Fibroblast of the aortic adventitia (primary cell): ENCODE measurements around the gene MCM6. TPM values are rescaled to one million over a fixed set of nuclear protein-coding genes. Genes with fewer than 3 reads are reported as not detected.
A peak's percentile ranks its signal among the peaks of the same experiment; 100 is the strongest.

Experiments used
- DNase-seq: peaks from one replicate; pipeline ENCODE4 v3.0.0-alpha.2; 2010; ENCODE audit warnings: low read depth
- H3K4me3 ChIP-seq: 2 replicates; pipeline ENCODE4 v1.5.1; 2011; ENCODE audit warnings: low read depth, mild to moderate bottlenecking, control low read depth, low read length, moderate library complexity
- total RNA-seq: library from RNA; depleted of rRNA; stranded (reverse); fragments of >200 nt; gene quantifications from 2 replicates; pipeline ENCODE4 v1.2.3, GENCODE V29; 2012; ENCODE audit warnings: low replicate concordance
- TF ChIP-seq, protein P1 (sequence below): IDR thresholded peaks from 2 replicates; pipeline ENCODE4 v1.5.1; 2011; ENCODE audit warnings: mild to moderate bottlenecking, low read length, control low read depth, inconsistent platforms; ENCODE audit not compliant: insufficient read depth

The MCM6 gene
- total RNA-seq, 1 donor, result 39.1 TPM

DNA sequence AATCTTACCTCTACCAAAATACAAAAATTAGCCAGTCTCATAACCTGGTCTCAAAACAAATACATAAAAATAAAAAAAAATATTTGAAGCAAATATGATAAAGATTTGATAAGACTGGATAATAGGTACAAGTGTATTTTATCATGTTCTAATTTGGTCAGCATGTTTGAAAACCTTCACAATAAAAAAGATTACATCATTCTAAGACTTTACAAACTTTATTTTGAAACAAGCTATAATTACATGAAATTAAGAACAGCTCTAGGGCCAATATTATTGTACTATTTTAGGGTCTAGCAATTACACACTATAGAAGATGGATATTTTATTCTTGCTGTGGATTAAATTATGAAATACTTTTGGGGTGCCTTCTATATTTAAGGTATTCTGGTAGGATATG is 29.4 kb upstream of the MCM6 start:
- no peak for DNase-seq
- TF ChIP-seq, protein P1, sequence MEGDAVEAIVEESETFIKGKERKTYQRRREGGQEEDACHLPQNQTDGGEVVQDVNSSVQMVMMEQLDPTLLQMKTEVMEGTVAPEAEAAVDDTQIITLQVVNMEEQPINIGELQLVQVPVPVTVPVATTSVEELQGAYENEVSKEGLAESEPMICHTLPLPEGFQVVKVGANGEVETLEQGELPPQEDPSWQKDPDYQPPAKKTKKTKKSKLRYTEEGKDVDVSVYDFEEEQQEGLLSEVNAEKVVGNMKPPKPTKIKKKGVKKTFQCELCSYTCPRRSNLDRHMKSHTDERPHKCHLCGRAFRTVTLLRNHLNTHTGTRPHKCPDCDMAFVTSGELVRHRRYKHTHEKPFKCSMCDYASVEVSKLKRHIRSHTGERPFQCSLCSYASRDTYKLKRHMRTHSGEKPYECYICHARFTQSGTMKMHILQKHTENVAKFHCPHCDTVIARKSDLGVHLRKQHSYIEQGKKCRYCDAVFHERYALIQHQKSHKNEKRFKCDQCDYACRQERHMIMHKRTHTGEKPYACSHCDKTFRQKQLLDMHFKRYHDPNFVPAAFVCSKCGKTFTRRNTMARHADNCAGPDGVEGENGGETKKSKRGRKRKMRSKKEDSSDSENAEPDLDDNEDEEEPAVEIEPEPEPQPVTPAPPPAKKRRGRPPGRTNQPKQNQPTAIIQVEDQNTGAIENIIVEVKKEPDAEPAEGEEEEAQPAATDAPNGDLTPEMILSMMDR, result no peak
- H3K4me3 ChIP-seq, result no peak overlapping the region

DNA sequence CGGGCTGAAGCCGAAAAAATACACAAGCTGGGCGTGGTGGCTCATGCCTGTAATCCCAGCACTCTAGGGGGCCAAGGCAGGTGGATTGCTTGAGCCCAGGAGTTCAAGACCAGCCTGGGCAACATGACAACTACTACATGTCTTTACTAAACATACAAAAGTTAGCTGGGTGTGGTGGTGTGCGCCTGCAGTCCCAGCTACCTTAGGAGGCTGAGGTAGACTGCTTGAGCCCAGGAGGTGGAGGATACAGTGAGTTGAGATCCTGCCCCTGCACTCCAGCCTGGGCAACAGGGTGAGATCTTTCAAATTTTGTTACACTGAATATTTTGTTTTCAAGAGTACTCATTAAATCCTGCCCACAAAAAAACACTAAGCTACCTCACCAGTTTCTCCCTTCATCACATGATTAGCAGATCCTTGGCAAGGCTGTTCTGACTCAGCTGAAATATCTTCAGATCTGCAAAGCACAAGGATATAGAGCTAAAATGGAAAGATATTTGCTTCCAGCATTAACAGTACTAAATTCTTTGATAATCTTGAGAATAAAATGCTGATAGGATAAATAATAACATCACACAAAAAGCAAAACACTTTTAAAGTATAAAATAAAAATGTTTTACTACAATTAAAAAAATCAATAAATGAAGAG is 28.2 kb upstream of the MCM6 start:
- peak; percentile 80 for DNase-seq
- TF ChIP-seq, protein P1, result no peak
- H3K4me3 ChIP-seq, result no peak overlapping the region

DNA sequence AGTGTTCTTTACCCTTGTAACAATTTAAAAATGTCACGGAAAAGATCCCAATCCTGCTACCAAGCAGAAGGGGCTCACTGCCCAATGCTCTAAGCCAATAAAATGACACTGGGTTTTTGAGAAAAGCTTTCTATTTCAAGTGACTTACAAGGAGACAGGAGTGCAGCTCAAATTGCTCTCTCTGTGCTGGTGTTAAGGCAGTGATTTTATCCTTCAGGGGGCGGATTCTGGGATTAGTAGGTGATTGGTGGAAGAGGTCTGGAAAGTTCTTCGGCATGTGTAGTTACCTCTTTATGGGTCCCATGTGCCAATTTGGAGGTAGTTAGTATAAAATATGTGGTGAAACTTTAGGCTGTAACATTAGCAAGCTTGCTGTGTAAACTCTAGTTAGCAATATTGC is 27.4 kb upstream of the MCM6 start:
- TF ChIP-seq, protein P1, result no peak
- no peak overlapping the region for H3K4me3 ChIP-seq
- DNase-seq, result no peak

DNA sequence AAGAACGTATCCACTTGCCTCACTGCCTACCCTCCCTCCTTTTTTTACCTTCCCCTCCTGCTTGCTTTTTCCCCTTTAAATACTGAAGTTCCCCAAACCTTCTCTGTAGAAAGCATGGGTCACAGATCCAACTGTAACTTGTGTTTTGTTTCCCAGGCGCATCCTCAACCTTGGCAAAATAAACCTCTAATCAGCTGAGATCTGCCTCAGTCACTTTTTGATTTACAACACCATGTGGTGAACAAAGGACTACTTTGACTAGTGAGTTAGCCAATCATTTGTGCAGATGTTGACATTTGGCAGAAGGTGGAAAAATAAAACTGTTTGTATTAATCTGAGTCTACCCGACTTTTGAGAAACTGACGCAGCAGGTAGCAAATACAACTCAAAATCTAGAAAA is 23.3 kb upstream of the MCM6 start:
- no peak overlapping the region for H3K4me3 ChIP-seq
- DNase-seq, result no peak
- TF ChIP-seq, protein P1, result no peak

DNA sequence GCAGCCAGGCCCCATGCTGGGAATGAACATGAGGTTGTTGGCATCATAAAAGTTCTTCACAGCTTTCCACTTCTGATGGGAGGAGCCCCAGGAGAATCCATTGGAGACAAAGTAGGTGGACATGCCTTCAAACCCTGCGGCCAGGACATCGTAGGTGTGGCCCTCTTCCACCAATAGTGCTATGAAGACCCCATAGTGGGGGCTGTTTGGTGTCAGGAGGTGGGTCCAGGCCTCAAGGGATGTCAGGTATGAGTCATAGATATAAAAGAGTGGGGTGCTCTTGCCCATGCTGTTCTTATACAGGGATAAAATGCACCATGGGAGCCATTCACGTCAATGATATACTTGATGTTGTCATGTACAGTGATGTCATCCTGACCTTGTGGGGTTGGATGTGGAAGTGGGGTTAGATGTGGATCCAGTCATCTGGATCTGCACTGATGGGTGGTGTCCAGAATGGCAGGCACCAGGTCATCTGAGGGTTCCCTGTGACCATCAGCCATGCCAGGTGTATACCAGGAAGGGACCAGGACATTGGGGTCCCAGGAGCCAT is 22.1 kb upstream of the MCM6 start:
- TF ChIP-seq, protein P1, result no peak
- no peak for DNase-seq
- H3K4me3 ChIP-seq, result no peak overlapping the region

DNA sequence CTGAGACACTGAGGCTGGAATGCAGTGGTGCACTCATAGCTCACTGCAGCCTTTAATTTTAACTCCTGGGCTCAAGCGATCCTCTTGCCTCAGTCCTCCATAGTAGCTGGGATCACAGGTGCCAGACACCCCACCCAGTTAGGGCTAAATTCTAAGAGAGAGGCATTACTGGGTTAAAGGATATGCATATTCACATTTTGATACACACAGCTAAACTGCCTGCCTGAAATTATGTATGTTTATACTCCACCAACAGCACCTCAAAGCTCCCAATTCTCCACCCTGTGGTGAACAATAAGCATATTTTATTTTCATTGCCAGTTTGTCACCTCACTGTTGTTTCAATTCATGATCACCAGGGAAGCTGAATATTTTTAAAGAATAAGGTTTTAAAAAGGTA is 18.7 kb upstream of the MCM6 start:
- no peak for DNase-seq
- no peak overlapping the region for H3K4me3 ChIP-seq
- TF ChIP-seq, protein P1, result no peak

DNA sequence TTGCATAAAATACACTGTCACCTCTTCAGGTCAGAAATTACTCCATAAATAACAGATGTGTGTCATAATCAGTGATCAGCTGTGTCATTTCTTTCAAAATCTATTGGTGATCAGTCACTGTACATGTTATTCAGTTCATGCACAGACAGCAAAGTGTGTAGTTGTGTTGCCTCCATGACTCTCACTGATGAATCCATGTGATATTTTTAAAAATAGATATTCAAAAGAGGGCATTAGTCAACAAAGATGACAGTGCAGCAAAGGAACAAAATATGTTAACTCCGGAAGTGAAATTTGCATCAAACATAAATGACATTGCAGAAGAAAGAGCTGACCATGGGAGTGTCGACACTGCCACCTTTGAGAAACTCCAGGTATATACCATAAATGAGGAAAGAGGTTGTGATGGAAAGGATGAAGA is 17.1 kb upstream of the MCM6 start:
- no peak overlapping the region for H3K4me3 ChIP-seq
- TF ChIP-seq, protein P1, result no peak
- no peak for DNase-seq
